HepG2 (cell line): ENCODE results near the gene UCKL1. TPM values are rescaled to one million over a fixed set of nuclear protein-coding genes. Genes with fewer than 3 reads are reported as not detected.
A peak's percentile ranks its signal among the peaks of the same experiment; 100 is the strongest.

ENCODE experiments used
- ADNP ChIP-seq: sonication (generic); formaldehyde crosslinking; IDR thresholded peaks from 2 replicates; pipeline ENCODE4 v1.4.0; 2020; ENCODE audit warnings: missing genetic modification reagents
- CHD4 ChIP-seq: fragments of 200-600 bp; sonication (generic); IDR thresholded peaks from 2 replicates; pipeline ENCODE4 v1.7.0; 2017; ENCODE audit warnings: mild to moderate bottlenecking, low read length, borderline replicate concordance
- GATA4 ChIP-seq: sonication (generic); IDR thresholded peaks from 2 replicates; pipeline ENCODE4 v1.6.1; 2016; ENCODE audit warnings: antibody characterized with exemption, low read depth, borderline replicate concordance
- HMGA1 ChIP-seq: sonication (generic); formaldehyde crosslinking; conservative IDR thresholded peaks from 2 replicates; pipeline ENCODE4 v1.4.0; 2020; ENCODE audit warnings: missing genetic modification reagents
- KDM5B ChIP-seq: sonication (generic); formaldehyde crosslinking; IDR thresholded peaks from 2 replicates; pipeline ENCODE4 v1.4.0; 2020; ENCODE audit warnings: missing genetic modification reagents, mild to moderate bottlenecking, borderline replicate concordance
- MXD1 ChIP-seq: sonication (generic); formaldehyde crosslinking; IDR thresholded peaks from 2 replicates; pipeline ENCODE4 v1.4.0; 2020; ENCODE audit warnings: mild to moderate bottlenecking, missing genetic modification reagents
- PAXIP1 ChIP-seq: sonication (generic); formaldehyde crosslinking; conservative IDR thresholded peaks from 2 replicates; pipeline ENCODE4 v1.4.0; 2020; ENCODE audit warnings: mild to moderate bottlenecking, missing genetic modification reagents, moderate library complexity
- RBM22 ChIP-seq: fragments of 200-400 bp; formaldehyde crosslinking; optimal IDR thresholded peaks from 2 replicates; pipeline ENCODE3; 2017; ENCODE audit warnings: mild to moderate bottlenecking, low read length, moderate library complexity
- TEAD2 ChIP-seq: sonication (generic); formaldehyde crosslinking; IDR thresholded peaks from 2 replicates; pipeline ENCODE4 v1.9.0; 2021; ENCODE audit warnings: missing genetic modification reagents
- ZFP36L2 ChIP-seq: sonication (generic); formaldehyde crosslinking; IDR thresholded peaks from 2 replicates; pipeline ENCODE4 v1.4.0; 2020; ENCODE audit warnings: missing genetic modification reagents
- ZFYVE20 ChIP-seq: sonication (generic); formaldehyde crosslinking; IDR thresholded peaks from 2 replicates; pipeline ENCODE4 v1.8.0; 2023; ENCODE audit warnings: low read depth, mild to moderate bottlenecking, moderate library complexity, missing genetic modification reagents, borderline replicate concordance
- ZHX2 ChIP-seq, 2 experiments: sonication (generic) in 1 of 2; formaldehyde crosslinking in 1 of 2; IDR thresholded peaks; 2 replicates each; pipeline versions ENCODE4 v1.6.1 to v1.9.0; 2014 to 2022; ENCODE audit warnings: antibody characterized with exemption in 1 of 2, borderline replicate concordance in 1 of 2, inconsistent platforms in 1 of 2, low read depth in 1 of 2, missing genetic modification reagents in 1 of 2
- ZNF24 ChIP-seq: fragments of 450-650 bp; IDR thresholded peaks from 2 replicates; pipeline ENCODE4 v1.6.1; 2017; ENCODE audit warnings: antibody characterized with exemption, mild to moderate bottlenecking
- ZNF33B ChIP-seq: sonication (generic); formaldehyde crosslinking; IDR thresholded peaks from 2 replicates; pipeline ENCODE4 v1.5.1; 2020; ENCODE audit warnings: mild to moderate bottlenecking, missing genetic modification reagents
- ZNF574 ChIP-seq: sonication (generic); formaldehyde crosslinking; IDR thresholded peaks from 2 replicates; pipeline ENCODE4 v1.4.0; 2020; ENCODE audit warnings: missing genetic modification reagents
- ZNF75D ChIP-seq: sonication (generic); formaldehyde crosslinking; IDR thresholded peaks from 2 replicates; pipeline ENCODE4 v1.8.1; 2023; ENCODE audit warnings: missing genetic modification reagents, mild to moderate bottlenecking, borderline replicate concordance
- polyA plus RNA-seq, 8 experiments: library from polyadenylated mRNA; depleted of rRNA in 3 of 8; stranded (reverse) in 7 of 8; unstranded in 1 of 8; fragments of >200 nt; fragmentation: Illumina TruSeq in 4 of 8; extraction: Trizol in 4 of 8; gene quantifications; 2 replicates each; pipeline versions ENCODE4 v1.2.1 to v1.2.3, GENCODE V29; 2011 to 2016; ENCODE audit warnings: low read depth in 4 of 8, missing spikeins in 1 of 8, mixed read lengths in 1 of 8; ENCODE audit not compliant: insufficient read depth in 1 of 8
- total RNA-seq, 5 experiments: library from RNA; depleted of rRNA; stranded (reverse); fragments of >200 nt; fragmentation: Illumina TruSeq; extraction: Trizol; gene quantifications; 2 replicates each; pipeline ENCODE4 v1.2.3, GENCODE V29; 2016; ENCODE audit warnings: low read depth in 1 of 5

UCKL1 gene
- total and polyA plus RNA-seq, 2 of the 13 experiments (the other 11 are each of a cell fraction or from before 2014, with no cell fraction given): 50.2 to 126 TPM

GRCh38 chr20:63952210-63952535 is 4.0 kb downstream of the UCKL1 start (continued):
- no peak for TF ChIP-seq TEAD2 (CRISPR knock-in tag)
- TF ChIP-seq ADNP (CRISPR knock-in tag): no peak
- no peak for TF ChIP-seq RBM22
- TF ChIP-seq HMGA1 (CRISPR knock-in tag): no peak
- no peak for TF ChIP-seq ZFP36L2 (CRISPR knock-in tag)
- no peak for TF ChIP-seq ZNF24
- no peak for TF ChIP-seq CHD4
- TF ChIP-seq ZHX2 (IDR thresholded peaks at IDR 0.05; ENCODE audit: low read depth): no peak
- TF ChIP-seq ZHX2 (CRISPR knock-in tag; IDR thresholded peaks at IDR 0.05; ENCODE audit: borderline replicate concordance): no peak
- TF ChIP-seq PAXIP1: no peak
- no peak for TF ChIP-seq ZNF75D
- peak; percentile 45; the same call in 1 of the 2 replicates for TF ChIP-seq MXD1 (CRISPR knock-in tag)
- no peak for TF ChIP-seq KDM5B (CRISPR knock-in tag)
- no peak for TF ChIP-seq ZFYVE20 (CRISPR knock-in tag)
- TF ChIP-seq ZNF33B (CRISPR knock-in tag): no peak
- no peak for TF ChIP-seq GATA4
- TF ChIP-seq ZNF574 (CRISPR knock-in tag): no peak
